OCI-LY1 (cell line): Measurements from ENCODE around the gene PTTG1.

Experiments
- H2AFZ ChIP-seq: fragments of 200-600 bp; sonication (generic), shearing (Covaris generic); 2 replicates; pipeline ENCODE4 v1.6.0; 2014; ENCODE audit warnings: antibody characterized with exemption, mild to moderate bottlenecking, low read length
- H3F3A ChIP-seq: fragments of 200-600 bp; sonication (generic), shearing (Covaris generic); 2 replicates; pipeline ENCODE4 v1.6.0; 2014; ENCODE audit warnings: mild to moderate bottlenecking, antibody characterized with exemption, low read length, moderate library complexity; ENCODE audit not compliant: insufficient read depth
- H3K27ac ChIP-seq: fragments of 200-600 bp; sonication (generic); 2 replicates; pipeline ENCODE4 v1.5.1; 2014; ENCODE audit warnings: low read length, mixed run types, mild to moderate bottlenecking, low read depth; ENCODE audit not compliant: poor library complexity, severe bottlenecking
- H3K27me3 ChIP-seq: fragments of 200-600 bp; sonication (generic); 2 replicates; pipeline ENCODE4 v1.6.0; 2014; ENCODE audit warnings: antibody characterized with exemption, mild to moderate bottlenecking, low read length, moderate library complexity; ENCODE audit not compliant: insufficient read depth
- H3K36me3 ChIP-seq: fragments of 200-600 bp; sonication (generic); 2 replicates; pipeline ENCODE4 v1.6.1; 2014; ENCODE audit warnings: mild to moderate bottlenecking, antibody characterized with exemption, low read length, moderate library complexity, mixed read lengths; ENCODE audit not compliant: insufficient read depth
- H3K4me1 ChIP-seq: fragments of 200-600 bp; sonication (generic); 2 replicates; pipeline ENCODE4 v1.5.1; 2014; ENCODE audit warnings: mild to moderate bottlenecking, low read length, moderate library complexity; ENCODE audit not compliant: insufficient read depth, severe bottlenecking
- H3K4me2 ChIP-seq: fragments of 200-600 bp; sonication (generic), shearing (Covaris generic); 2 replicates; pipeline ENCODE4 v1.6.1; 2014; ENCODE audit warnings: low read length
- H3K4me3 ChIP-seq: fragments of 200-600 bp; sonication (generic); 2 replicates; pipeline ENCODE4 v1.5.1; 2014; ENCODE audit warnings: low read length, low read depth, mild to moderate bottlenecking, mixed read lengths; ENCODE audit not compliant: poor library complexity, severe bottlenecking
- H3K79me2 ChIP-seq: fragments of 200-600 bp; shearing (Covaris generic); 2 replicates; pipeline ENCODE4 v1.6.1; 2016; ENCODE audit warnings: mixed run types, low read length, mixed read lengths; ENCODE audit not compliant: insufficient read depth
- H3K9ac ChIP-seq: fragments of 200-600 bp; sonication (generic), shearing (Covaris generic); 2 replicates; pipeline ENCODE4 v1.6.1; 2014; ENCODE audit warnings: mild to moderate bottlenecking, low read length, mixed read lengths
- H3K9me2 ChIP-seq: fragments of 200-600 bp; sonication (generic), shearing (Covaris generic); 2 replicates; pipeline ENCODE4 v1.6.1; 2014; ENCODE audit warnings: low read depth, mild to moderate bottlenecking, low read length, mixed read lengths
- H3K9me3 ChIP-seq: fragments of 200-600 bp; shearing (Covaris generic); 2 replicates; pipeline ENCODE4 v1.6.1; 2014; ENCODE audit warnings: low read length, mixed read lengths
- H4K20me1 ChIP-seq: fragments of 200-600 bp; sonication (generic), shearing (Covaris generic); 2 replicates; pipeline ENCODE4 v1.6.0; 2016; ENCODE audit warnings: mild to moderate bottlenecking, low read length; ENCODE audit not compliant: insufficient read depth
- EZH2 ChIP-seq: fragments of 200-600 bp; sonication (generic), shearing (Covaris generic); IDR thresholded peaks from 2 replicates; pipeline ENCODE4 v1.8.0; 2017; ENCODE audit warnings: borderline replicate concordance, mixed run types, mild to moderate bottlenecking, antibody characterized with exemption, low read length, moderate library complexity, mixed read lengths
- TF ChIP-seq, protein P1 (sequence below): fragments of 200-600 bp; sonication (generic), shearing (Covaris generic); IDR thresholded peaks from 2 replicates; pipeline ENCODE4 v1.5.1; 2017; ENCODE audit warnings: mild to moderate bottlenecking, antibody characterized with exemption, low read length, moderate library complexity, mixed read lengths

PTTG1 gene

GRCh38 chr5:160464466-160464797, 42.8 kb downstream of the PTTG1 start:
- no peak overlapping the region for H3K4me3 ChIP-seq
- H3K79me2 ChIP-seq, result peaks cover 14% of the 10 kb centered on the region
- no peaks in the 10 kb centered on the region for H3K27me3 ChIP-seq
- H3K9me3 ChIP-seq, result no peaks in the 10 kb centered on the region
- H3K9me2 ChIP-seq, result no peaks in the 10 kb centered on the region
- no peaks in the 10 kb centered on the region for H4K20me1 ChIP-seq
- no peak overlapping the region for H2AFZ ChIP-seq
- H3F3A ChIP-seq, result no peaks in the 10 kb centered on the region
- H3K4me2 ChIP-seq, result peak overlapping the region; percentile 8; the same call in 1 of the 2 replicates
- H3K4me1 ChIP-seq, result peaks cover 45% of the 10 kb centered on the region
- H3K36me3 ChIP-seq, result peaks cover 3% of the 10 kb centered on the region; the same call in 1 of the 2 replicates
- TF ChIP-seq EZH2, result no peak
- H3K27ac ChIP-seq, result peak overlapping the region; percentile 12
- no peak overlapping the region for H3K9ac ChIP-seq

DNA sequence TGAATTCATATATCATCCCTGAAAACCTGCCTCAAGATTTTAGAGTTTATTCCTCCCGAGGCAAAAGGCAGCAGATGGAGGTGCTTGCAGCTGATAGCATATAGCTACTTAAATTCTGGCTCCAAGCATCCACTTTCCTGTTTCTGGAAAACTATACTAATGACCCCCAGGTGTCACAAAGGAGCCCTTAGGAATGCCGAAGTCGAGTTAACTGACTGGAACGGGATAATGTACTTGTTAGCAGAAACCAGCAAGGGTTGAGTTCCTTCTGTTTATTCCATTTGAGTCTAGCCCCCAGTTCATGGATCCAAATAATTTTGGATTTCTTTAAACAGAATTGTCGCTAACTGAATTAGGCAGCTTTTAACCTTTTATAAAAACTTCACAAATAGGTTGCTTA, 44.5 kb downstream of the PTTG1 start:
- Histone ChIP-seq H3K36me3 (peaks cover 6% of the 10 kb centered on the region; the same call in 1 of the 2 replicates), H3K4me1 (peaks cover 60% of the 10 kb centered on the region)

DNA sequence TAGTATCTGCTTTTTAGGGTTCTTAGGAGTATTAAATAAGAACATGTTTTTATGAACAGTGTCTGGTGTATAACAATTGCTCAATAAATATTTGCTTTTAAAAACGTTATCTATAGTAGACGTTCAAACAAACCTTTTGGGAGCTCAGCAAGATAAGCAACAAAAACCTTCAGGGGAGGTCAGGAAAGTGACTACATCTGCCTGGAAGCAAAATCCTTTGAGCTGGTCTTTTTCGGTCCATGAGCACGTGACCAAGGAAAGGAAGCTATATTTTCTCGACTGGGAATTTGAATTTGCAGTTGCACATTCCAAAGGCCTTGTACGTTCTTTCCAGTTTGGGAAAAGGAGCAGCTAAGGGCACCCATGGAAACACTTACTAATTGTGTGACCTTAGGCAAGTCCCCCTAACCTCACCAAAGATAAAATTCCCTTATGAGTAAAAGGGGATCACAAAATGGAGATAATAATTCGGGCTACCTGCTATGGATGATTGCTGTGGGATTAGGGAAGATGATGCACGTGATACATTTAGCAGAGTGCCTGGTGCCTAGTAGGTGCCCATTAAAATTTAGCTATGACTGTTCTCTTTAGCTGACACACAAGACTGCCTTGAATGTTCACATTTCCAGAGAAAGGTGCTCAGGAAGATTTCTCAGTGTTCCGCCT, 45.4 kb downstream of the PTTG1 start:
- peaks cover 39% of the 10 kb centered on the region for H3K79me2 ChIP-seq
- peaks cover 69% of the 10 kb centered on the region for H3K4me1 ChIP-seq
- H3K9me3 ChIP-seq, result no peaks in the 10 kb centered on the region
- no peaks in the 10 kb centered on the region for H3F3A ChIP-seq
- H4K20me1 ChIP-seq, result no peaks in the 10 kb centered on the region
- TF ChIP-seq EZH2, result no peak
- TF ChIP-seq, protein P1, sequence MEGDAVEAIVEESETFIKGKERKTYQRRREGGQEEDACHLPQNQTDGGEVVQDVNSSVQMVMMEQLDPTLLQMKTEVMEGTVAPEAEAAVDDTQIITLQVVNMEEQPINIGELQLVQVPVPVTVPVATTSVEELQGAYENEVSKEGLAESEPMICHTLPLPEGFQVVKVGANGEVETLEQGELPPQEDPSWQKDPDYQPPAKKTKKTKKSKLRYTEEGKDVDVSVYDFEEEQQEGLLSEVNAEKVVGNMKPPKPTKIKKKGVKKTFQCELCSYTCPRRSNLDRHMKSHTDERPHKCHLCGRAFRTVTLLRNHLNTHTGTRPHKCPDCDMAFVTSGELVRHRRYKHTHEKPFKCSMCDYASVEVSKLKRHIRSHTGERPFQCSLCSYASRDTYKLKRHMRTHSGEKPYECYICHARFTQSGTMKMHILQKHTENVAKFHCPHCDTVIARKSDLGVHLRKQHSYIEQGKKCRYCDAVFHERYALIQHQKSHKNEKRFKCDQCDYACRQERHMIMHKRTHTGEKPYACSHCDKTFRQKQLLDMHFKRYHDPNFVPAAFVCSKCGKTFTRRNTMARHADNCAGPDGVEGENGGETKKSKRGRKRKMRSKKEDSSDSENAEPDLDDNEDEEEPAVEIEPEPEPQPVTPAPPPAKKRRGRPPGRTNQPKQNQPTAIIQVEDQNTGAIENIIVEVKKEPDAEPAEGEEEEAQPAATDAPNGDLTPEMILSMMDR, result no peak
- no peak overlapping the region for H2AFZ ChIP-seq
- H3K36me3 ChIP-seq, result peaks cover 6% of the 10 kb centered on the region; the same call in 1 of the 2 replicates
- H3K4me3 ChIP-seq, result peak overlapping the region; percentile 88
- H3K27me3 ChIP-seq, result no peaks in the 10 kb centered on the region
- no peaks in the 10 kb centered on the region for H3K9me2 ChIP-seq
- H3K9ac ChIP-seq, result peak overlapping the region; percentile 77; the same call in 1 of the 2 replicates
- H3K4me2 ChIP-seq, result peak overlapping the region; percentile 94
- H3K27ac ChIP-seq, result peak overlapping the region; percentile 86

More for the DNA sequence above, 44.5 kb downstream of the PTTG1 start:
- no peak overlapping the region for H2AFZ ChIP-seq
- no peaks in the 10 kb centered on the region for H3K9me3 ChIP-seq
- peaks cover 30% of the 10 kb centered on the region for H3K79me2 ChIP-seq
- no peak overlapping the region for H3K9ac ChIP-seq
- no peaks in the 10 kb centered on the region for H3K9me2 ChIP-seq
- H3F3A ChIP-seq, result no peaks in the 10 kb centered on the region
- H3K27ac ChIP-seq, result peak overlapping the region; percentile 86
- H3K4me3 ChIP-seq, result no peak overlapping the region
- TF ChIP-seq, protein P1, result no peak
- TF ChIP-seq EZH2, result no peak
- H3K4me2 ChIP-seq, result no peak overlapping the region
- no peaks in the 10 kb centered on the region for H4K20me1 ChIP-seq
- H3K27me3 ChIP-seq, result no peaks in the 10 kb centered on the region
